GM11168 (cell line): ENCODE data around the gene CPTP.
"Not testable (repeated sequence)": the region's sequence is repeated elsewhere in the genome, so short reads cannot be mapped to it uniquely, and the experiment has no call there.

Source experiments
- in situ Hi-C: fragments of 300-500 bp; cut with MboI; formaldehyde crosslinking; loops from one replicate; pipeline ENCODE4 v1.12.0; 2022; ENCODE audit warnings: low sequenced_read_pairs; ENCODE audit not compliant: unreplicated experiment

The CPTP gene

DNA sequence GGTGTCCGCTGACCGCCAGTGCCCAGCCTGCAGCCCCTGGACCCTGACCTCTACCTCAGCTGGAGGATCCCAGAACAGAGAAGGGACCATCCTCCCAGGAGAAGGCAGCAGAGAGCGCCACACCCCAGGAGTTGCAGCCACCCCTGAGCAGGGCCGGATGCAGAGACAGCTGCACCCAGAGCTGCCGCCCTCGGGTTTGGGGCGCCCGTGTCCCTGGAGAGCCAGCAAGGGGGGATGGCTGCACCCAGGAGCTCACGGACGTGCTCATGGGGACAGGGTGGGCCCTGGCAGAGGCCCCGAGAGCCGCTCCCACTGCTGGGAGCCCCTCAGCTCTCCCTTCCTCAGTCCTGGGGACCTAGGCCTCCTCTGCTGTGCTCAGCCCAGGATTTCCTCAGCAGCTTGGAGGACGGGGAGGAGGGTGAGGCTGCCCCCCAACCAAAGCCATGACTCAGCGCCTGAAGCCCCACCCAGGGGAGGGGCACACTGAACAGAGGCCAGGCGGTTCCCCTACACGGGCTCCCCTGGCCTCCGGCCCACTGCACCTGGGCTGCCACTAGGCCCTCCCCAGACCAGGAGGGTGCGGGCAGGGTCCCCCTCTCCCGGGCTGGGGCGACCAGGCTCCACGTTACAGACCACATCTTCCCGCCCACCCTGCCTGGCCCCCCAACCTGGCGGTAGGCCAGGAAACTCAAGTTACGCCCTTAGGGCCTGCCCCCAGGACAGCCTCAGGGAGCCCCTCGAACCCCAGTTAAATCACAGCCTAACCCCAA is 19.1 kb upstream of the CPTP start:
- in situ Hi-C loops, result no loop called here

GRCh38 chr1:1306070-1306660 is 18.4 kb upstream of the CPTP start:
- in situ Hi-C loops, result no loop called here

DNA sequence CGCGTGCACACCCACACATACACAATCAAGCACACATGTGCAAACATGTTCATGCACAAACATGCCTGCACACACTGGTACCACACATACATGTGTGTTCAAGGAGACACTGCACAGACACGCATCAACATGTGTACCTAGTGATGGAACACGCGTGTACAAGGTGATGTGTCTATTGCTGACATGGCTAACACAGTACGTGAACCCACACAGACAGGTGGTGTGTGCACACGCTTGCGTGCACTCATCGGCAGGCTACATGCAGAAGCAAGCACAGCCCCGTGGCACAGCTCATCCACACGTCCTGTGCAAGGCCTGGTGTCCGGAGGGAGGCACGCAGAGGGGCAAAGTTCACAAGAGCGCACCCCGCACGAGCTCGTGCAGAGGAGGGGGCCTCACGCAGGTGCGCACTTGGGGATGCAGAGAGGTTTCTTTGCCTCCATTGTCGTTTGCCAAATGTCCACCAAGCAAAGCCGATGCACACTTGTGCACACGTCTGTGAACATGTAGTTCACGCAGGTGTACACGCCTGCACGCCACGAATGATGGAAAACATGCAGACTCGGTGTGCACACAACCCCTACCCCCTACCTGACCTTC is 17.8 kb upstream of the CPTP start:
- in situ Hi-C loops, result no loop called here

- in situ Hi-C loops, result no loop called here
These were observed 17.2 kb upstream of the CPTP start for GRCh38 chr1:1307261-1307922.

- in situ Hi-C loops, result no loop called here
These were observed 16.5 kb upstream of the CPTP start, which contains the start of the genes ACAP3 and PUSL1 for GRCh38 chr1:1307923-1308755. Gene ACAP3 (minus strand): TSS chr1:1307930. CDS start chr1:1307815, 115 bp downstream. Gene PUSL1 (plus strand): TSS chr1:1308597. CDS start chr1:1308644, 47 bp downstream.

DNA sequence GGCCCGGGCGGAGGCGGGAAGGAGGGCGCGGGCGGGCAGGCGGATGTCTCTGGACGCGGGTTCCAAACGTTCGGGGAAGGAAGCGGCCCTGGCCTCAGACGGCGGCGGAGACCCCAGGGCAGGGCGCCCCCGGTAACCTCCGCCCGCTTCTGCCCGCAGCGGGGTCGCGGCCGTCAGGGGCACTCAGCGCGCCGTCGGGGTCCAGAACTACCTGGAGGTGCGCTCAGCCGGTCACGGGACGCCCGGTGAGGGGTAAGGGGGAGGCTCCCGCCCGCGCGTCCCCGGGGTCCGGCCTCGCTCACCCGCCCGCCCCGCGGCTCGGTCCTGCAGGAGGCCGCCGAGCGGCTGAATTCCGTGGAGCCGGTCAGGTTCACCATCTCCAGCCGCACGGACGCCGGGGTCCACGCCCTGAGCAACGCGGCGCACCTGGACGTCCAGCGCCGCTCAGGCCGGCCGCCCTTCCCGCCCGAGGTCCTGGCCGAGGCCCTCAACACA is 15.8 kb upstream of the CPTP start:
- in situ Hi-C loops, result no loop called here

DNA sequence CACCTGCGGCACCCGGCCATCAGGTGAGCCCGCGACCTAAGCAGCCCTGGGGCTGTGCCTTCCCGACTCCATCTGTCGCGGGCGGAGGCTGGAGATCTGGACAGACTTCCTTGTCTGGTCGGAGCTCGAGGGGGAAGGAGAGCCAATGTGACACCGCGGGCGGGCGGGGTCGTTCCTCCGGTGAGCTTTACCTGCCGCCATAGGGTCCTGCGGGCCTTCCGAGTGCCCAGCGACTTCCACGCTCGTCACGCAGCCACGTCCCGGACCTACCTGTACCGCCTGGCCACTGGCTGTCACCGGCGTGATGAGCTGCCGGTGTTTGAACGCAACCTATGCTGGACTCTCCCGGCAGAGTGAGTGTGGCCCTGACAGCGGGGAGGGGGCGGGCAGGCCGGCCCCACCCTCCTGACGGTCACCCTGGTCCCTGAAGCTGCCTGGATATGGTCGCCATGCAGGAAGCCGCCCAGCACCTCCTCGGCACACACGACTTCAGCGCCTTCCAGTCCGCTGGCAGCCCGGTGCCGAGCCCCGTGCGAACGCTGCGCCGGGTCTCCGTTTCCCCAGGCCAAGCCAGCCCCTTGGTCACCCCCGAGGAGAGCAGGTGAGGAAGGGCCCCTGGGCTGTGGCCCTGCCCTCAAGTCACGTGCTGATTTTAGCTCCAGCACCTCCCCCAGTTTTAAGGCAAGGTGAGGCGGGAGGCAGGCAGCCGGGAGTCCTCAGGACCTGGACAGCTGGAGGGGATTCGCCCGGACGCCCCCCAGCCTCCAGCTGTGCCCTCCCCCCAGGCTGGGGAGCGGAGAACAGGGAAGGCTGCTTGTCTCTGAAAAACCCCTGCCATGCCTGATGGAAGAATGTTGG is 15.1 kb upstream of the CPTP start:
- in situ Hi-C loops, result no loop called here

- in situ Hi-C loops, result no loop called here
These were observed 14.6 kb upstream of the CPTP start for GRCh38 chr1:1310109-1310385.

DNA sequence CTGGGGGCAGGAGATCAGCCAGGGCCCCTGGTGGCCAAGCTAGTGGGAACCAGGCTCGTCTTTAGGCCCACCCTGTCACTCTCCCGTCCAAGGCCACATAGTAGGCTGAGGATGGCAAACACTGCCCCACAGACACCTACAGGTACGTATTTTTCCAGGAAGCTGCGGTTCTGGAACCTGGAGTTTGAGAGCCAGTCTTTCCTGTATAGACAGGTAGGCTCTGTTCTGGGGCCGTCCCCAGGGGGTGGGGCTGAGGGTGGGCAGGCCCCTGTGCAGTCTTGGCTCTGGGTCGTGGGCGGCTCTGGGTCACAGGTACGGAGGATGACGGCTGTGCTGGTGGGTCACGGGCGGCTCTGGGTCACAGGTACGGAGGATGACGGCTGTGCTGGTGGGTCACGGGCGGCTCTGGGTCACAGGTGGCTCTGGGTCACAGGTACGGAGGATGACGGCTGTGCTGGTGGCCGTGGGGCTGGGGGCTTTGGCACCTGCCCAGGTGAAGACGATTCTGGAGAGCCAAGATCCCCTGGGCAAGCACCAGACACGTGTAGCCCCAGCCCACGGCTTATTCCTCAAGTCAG is 14.0 kb upstream of the CPTP start:
- in situ Hi-C loops, result no loop called here

GRCh38 chr1:1311107-1312104 is 13.2 kb upstream of the CPTP start:
- in situ Hi-C loops, result no loop called here

DNA sequence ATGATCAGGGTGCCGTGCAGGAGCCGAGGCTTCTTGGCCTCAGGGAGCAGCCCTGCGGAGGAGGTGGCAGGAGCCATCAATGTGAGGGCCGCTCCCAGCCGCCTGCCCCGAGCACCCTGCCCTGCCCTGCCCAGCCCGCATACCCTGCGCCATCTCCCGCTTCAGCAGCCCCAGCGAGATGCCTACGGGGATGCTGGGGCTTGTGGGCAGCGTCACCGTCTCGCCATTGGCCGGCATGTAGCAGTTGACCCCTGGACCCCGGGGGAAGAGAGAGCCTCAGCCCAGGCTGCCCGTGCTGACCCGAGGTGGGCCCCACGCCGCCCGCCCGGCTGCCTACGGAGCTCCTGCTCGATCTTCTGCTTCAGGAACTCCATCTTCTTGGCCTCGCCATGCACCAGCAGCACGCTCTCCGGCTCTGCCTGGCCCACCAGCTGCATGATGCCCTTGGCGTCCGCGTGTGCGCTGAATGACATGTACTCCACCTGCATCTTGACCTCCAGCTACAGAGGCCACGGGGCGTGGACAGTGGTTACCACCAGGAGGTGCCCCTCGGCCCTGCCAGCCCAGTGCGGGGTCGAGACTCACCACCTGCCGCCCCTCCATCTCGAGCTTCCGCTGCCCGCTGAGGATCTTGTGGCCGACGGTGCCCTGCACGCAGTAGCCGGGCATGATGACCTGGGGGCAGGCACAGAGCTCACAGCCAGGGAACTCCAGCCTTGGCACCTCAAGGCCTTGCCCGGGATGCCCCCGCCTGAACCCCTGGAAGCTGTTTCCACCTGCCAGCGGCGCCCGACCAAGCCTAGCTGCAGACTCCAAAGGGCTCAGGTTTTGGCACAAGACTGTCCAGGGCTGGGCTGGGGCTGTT is 11.9 kb upstream of the CPTP start:
- in situ Hi-C loops, result no loop called here

GRCh38 chr1:1313500-1314236 is 10.9 kb upstream of the CPTP start:
- in situ Hi-C loops, result no loop called here

DNA sequence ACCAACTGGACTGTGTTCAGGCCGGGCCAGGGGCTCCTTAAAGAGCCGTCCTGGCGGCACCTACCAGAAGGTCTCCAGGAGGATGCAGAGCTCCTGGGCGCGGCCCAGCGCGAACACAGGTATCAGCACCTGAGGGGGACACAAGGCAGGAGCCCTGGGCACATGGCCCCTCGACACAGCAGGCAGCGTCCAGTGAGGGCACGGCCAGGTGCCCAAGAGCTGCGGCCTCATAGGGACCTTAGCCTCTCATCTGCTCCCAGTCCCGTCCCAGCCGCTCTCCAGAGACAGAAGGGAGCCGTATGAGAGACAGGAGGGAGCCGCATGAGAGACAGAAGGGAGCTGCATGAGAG is 10.4 kb upstream of the CPTP start:
- in situ Hi-C loops, result no loop called here

DNA sequence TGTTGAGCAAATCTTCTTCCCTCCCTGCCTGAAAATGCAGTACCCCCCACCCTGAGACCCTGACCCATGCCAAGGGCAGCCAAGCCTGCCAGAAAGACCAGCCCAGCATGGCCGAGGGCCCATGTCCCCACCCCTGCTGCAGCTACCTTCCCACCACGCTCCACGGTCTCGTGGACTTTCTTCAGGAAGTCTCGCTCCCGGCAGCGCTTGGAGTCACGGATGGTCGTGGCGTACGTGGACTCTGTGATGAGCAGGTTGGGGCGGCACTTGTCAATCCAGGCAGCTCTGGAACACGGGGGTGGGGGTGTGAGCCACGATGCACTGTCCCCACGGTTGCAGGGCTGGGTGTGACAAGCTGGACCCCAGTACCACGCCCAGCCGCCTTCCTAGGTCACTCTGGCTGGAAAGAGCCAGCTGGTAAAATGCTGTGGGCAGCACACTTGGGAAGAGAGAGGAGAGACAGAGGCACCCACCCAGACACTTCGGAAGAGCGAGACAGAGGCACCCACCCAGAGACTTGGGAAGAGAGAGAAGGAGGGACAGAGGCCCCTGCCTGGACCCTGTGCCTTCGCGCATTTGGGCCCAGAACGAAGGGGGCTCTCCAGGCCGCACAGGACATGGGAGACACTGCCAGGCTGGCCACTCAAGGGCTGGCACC is 9.8 kb upstream of the CPTP start:
- in situ Hi-C loops, result no loop called here

DNA sequence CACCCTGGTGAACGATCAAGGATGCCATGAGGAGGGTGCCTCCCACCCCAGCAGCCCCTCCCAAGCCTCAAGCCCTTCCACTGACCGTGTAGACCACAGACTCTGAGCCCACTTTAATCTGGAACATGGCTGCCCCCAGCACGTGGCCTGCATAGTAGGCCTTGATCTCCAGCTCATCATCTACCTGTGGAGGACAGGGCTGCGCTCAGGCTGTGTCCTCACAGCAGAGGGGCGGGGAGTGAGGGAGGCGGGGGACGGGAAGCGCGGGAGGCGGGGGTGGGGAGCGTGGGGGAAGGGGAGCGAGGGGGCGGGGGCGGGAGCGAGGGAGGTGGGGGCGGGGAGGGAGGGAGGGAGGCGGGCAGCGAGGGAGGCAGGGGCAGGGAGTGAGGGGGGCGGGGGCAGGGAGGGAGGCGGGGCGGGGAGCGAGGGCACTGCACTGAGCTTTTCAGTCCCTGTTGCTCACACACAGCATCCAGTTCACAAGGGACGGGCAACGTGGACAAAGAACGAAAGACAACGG is 9.1 kb upstream of the CPTP start:
- in situ Hi-C loops, result no loop called here

GRCh38 chr1:1316199-1316598 is 8.4 kb upstream of the CPTP start:
- in situ Hi-C loops, result not testable (repeated sequence)
